HEK293T (cell line): ENCODE results near the gene OSER1.

Source experiments
- CTCF ChIA-PET: fragments of 350-600 bp; formaldehyde crosslinking; extraction: SDS; loops from one replicate; lab custom pipeline; 2021; ENCODE audit warnings: antibody characterized with exemption, inconsistent platforms; lab: Yijun Ruan, JAX
- POLR2A ChIA-PET: fragments of 350-600 bp; formaldehyde crosslinking; extraction: SDS; loops from one replicate; lab custom pipeline; 2020; ENCODE audit warnings: antibody characterized with exemption, inconsistent platforms; lab: Yijun Ruan, JAX
- DNase-seq: peaks from one replicate; pipeline ENCODE4 v3.0.0; 2012; ENCODE audit warnings: mixed read lengths; ENCODE audit errors: extremely low spot score
- ARNT ChIP-seq: fragments of 450-650 bp; IDR thresholded peaks from 2 replicates; pipeline ENCODE4 v1.6.1; 2017; ENCODE audit warnings: mild to moderate bottlenecking
- BHLHE40 ChIP-seq: fragments of 450-650 bp; IDR thresholded peaks from 2 replicates; pipeline ENCODE4 v1.6.1; 2016; ENCODE audit warnings: mild to moderate bottlenecking, moderate library complexity, borderline replicate concordance
- CTBP1 ChIP-seq: fragments of 450-650 bp; IDR thresholded peaks from 2 replicates; pipeline ENCODE4 v1.6.1; 2016; ENCODE audit warnings: borderline replicate concordance
- ELF4 ChIP-seq: fragments of 450-650 bp; IDR thresholded peaks from 2 replicates; pipeline ENCODE4 v1.6.1; 2017; ENCODE audit warnings: antibody characterized with exemption
- FOXA1 ChIP-seq: fragments of 450-650 bp; IDR thresholded peaks from 2 replicates; pipeline ENCODE4 v1.6.1; 2016; ENCODE audit warnings: mild to moderate bottlenecking
- FOXK2 ChIP-seq: fragments of 450-650 bp; IDR thresholded peaks from 2 replicates; pipeline ENCODE4 v1.6.1; 2016; ENCODE audit warnings: mild to moderate bottlenecking
- FOXM1 ChIP-seq: fragments of 450-650 bp; IDR thresholded peaks from 2 replicates; pipeline ENCODE4 v1.6.1; 2017; ENCODE audit warnings: mild to moderate bottlenecking, borderline replicate concordance
- HDGF ChIP-seq: fragments of 450-650 bp; IDR thresholded peaks from 2 replicates; pipeline ENCODE4 v1.6.1; 2017; ENCODE audit warnings: antibody characterized with exemption, borderline replicate concordance
- L3MBTL2 ChIP-seq: fragments of 450-650 bp; conservative IDR thresholded peaks from 2 replicates; pipeline ENCODE4 v1.6.1; 2016; ENCODE audit warnings: mild to moderate bottlenecking
- LEF1 ChIP-seq: fragments of 450-650 bp; IDR thresholded peaks from 2 replicates; pipeline ENCODE4 v1.6.1; 2017; ENCODE audit warnings: mild to moderate bottlenecking, borderline replicate concordance
- NFRKB ChIP-seq: fragments of 450-650 bp; IDR thresholded peaks from 2 replicates; pipeline ENCODE4 v1.6.1; 2016; ENCODE audit warnings: mild to moderate bottlenecking, moderate library complexity
- SP1 ChIP-seq: fragments of 450-650 bp; IDR thresholded peaks from 2 replicates; pipeline ENCODE4 v1.6.1; 2017
- SUZ12 ChIP-seq: fragments of 450-650 bp; IDR thresholded peaks from 2 replicates; pipeline ENCODE4 v1.6.1; 2016; ENCODE audit warnings: mild to moderate bottlenecking
- TARDBP ChIP-seq: fragments of 450-650 bp; IDR thresholded peaks from 2 replicates; pipeline ENCODE4 v1.6.1; 2016
- ZNF384 ChIP-seq: fragments of 450-650 bp; IDR thresholded peaks from 2 replicates; pipeline ENCODE4 v1.6.1; 2016
- TF ChIP-seq, protein P1 (sequence below): fragments of 450-650 bp; IDR thresholded peaks from 2 replicates; pipeline ENCODE4 v1.6.1; 2016

OSER1 gene

DNA sequence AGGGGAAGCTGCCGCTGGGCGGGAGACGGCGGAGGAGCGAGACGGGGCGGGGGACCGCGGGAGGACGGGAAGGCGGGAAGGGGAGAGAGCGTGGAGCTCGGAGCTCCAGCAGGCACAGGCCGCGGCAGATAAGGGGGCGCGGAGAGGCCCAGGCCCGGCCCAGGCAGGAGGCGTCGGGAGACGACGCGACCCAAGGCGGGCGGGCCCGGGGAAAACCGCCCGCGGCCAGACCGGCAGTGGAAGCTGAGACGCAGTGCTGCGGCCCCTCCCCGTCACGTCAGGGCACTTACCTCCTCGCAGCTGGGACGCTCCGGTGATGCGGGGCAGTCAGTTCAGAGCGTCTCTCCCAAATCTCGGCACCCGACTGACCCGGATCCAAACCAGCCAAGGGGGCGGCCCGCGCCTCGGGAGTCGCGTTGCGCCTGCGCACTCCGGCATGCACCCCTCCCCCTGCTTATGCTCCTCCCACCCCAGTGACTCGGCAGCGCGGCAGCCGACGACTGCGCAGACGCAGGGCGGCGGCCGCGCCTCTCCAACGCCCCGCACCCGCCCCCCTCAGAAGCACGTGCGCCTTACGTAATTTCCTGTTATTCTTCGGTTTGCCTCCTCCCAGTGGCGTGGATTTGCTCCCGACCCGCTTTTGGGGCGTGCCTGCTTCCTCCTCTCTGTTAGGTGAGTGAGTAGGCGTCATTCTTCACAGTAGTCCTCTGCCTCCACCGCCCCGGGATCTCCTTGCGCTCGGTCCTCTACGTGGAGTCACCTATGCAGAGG is at the start of gene OSER1:
Gene OSER1 (minus strand): TSS at position 366 of the 771 bp plus-strand sequence. CDS start 3,814 bp downstream, outside the sequence.
- CTCF ChIA-PET: no interaction called here
- POLR2A ChIA-PET: interaction anchor here (1.0 to 1.5 kb wide), 2 partner anchors 13 to 15 kb away, joined by 3 to 5 read pairs; no protein-coding TSS in a partner anchor
- peak; percentile 98 for DNase-seq
- TF ChIP-seq FOXM1 (0 out of 2 replicates have a peak, but pooled peaks have one; percentile 10), L3MBTL2 (peak; percentile 55), ARNT (no peak), LEF1 (no peak), HDGF (no peak), FOXK2 (0 out of 2 replicates have a peak, but pooled peaks have one; percentile 72), TARDBP (no peak)

DNA sequence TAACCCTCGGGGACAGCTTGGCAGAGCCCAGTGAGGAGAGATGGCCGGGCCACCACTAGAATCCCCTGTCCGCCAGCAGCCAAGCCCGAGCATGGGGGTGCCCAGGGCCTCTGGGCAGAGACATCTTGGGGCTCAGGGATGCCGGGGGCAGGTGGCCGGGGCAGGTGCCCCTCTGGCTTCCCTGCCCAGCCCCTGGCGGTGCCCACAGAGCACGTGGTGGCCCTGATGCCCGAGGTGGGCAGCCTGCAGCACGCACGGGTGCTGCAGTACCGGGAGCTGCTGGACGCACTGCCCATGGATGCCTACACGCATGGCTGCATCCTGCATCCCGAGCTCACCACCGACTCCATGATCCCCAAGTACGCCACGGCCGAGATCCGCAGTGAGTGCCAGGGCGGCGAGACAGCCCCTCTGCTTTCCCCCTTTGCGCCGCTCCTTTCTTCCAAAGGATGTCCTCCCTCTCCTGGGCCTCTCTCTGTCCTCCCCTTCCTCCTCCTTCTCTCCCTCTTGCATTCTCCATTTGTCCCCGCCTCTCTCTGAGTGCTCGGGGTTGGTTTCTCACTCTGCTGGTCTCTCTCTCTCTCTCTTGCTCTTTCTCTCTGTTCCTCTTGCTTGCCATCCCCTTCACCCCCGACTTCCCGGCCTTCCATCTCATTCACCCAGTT is 47.8 kb upstream of the OSER1 start:
- POLR2A ChIA-PET: no interaction called here
- CTCF ChIA-PET: no interaction called here
- no peak for DNase-seq
- TF ChIP-seq BHLHE40 (no peak), ARNT (no peak), SP1 (no peak), HDGF (no peak), FOXM1 (no peak), CTBP1 (no peak), TARDBP (no peak), FOXA1 (no peak), ZNF384 (no peak), LEF1 (no peak), L3MBTL2 (no peak), FOXK2 (no peak), NFRKB (no peak), SUZ12 (no peak), ELF4 (no peak)
- TF ChIP-seq, protein P1, sequence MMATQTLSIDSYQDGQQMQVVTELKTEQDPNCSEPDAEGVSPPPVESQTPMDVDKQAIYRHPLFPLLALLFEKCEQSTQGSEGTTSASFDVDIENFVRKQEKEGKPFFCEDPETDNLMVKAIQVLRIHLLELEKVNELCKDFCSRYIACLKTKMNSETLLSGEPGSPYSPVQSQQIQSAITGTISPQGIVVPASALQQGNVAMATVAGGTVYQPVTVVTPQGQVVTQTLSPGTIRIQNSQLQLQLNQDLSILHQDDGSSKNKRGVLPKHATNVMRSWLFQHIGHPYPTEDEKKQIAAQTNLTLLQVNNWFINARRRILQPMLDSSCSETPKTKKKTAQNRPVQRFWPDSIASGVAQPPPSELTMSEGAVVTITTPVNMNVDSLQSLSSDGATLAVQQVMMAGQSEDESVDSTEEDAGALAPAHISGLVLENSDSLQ: no peak

DNA sequence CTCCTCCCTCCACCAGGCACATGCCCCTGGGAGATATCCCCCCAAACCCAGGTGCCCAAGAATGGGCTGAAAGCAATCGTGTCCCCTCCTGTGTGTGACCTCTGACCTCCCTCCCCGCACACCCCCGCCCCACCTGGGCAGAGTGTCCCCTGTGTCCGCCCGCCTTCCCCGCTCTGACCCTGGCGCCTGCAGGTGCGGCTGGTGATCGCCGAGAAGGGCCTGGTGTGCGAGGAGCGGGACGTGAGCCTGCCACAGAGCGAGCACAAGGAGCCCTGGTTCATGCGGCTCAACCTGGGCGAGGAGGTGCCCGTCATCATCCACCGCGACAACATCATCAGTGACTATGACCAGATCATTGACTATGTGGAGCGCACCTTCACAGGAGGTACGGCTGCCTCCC is 46.4 kb upstream of the OSER1 start:
- no peak for DNase-seq
- CTCF ChIA-PET: no interaction called here
- TF ChIP-seq L3MBTL2 (no peak), BHLHE40 (no peak), NFRKB (no peak), ZNF384 (no peak), LEF1 (no peak), TARDBP (no peak), HDGF (no peak), FOXA1 (no peak), SUZ12 (no peak), SP1 (no peak), ARNT (no peak), FOXM1 (no peak), CTBP1 (no peak)
- POLR2A ChIA-PET: no interaction called here

DNA sequence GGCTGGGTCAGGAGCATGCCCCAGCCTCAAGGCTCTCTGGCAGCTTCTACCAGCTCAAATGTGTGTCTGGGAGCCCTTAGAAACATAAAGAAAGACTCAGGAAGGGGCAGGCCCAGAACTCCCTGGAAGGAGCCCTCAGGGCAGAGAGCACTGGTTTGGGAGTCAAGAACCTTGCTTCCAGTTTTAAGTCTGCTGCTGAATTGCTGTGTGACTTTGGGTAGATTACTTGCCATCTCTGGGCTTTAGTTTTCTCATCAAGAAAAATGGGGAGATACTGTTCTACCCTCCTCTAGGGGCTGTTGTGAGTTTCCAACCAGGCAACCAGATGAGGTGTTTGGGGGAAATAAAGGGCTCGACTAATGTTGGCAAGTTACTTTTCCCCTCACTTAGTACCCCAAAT is 45.4 kb upstream of the OSER1 start:
- TF ChIP-seq FOXA1 (no peak), TARDBP (no peak), HDGF (no peak), ZNF384 (no peak), FOXK2 (no peak), LEF1 (no peak), SP1 (no peak), CTBP1 (no peak), ARNT (no peak)
- TF ChIP-seq, protein P1: no peak
- no peak for DNase-seq
- ChIA-PET POLR2A (no interaction called here), CTCF (no interaction called here)

DNA sequence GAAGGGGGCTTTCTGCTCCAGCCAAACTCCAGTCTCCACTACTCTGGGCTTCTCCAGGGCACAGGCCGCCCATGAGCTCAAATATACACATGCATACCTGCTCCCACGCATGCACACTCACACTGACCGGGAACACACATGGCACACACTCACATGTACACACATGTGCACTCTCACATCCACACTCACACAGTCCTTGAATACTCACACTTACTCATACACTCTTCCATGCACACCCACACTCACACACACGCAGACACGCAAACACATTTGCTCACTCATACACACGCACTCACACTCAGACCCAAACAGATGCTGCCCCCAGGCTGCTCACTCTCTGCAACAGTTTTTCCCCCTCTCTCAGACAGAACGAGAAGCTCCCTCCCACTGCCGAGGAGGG is 43.5 kb upstream of the OSER1 start:
- CTCF ChIA-PET: interaction anchor here (1.0 kb wide), 1 partner anchor 8 kb away, joined by 5 read pairs; no protein-coding TSS in a partner anchor
- TF ChIP-seq SP1 (no peak), BHLHE40 (no peak), NFRKB (no peak), FOXM1 (no peak), TARDBP (no peak), FOXK2 (no peak), FOXA1 (no peak), ZNF384 (no peak), CTBP1 (no peak), SUZ12 (no peak), HDGF (no peak), LEF1 (no peak), ELF4 (no peak), L3MBTL2 (no peak)
- TF ChIP-seq, protein P1: no peak
- POLR2A ChIA-PET: interaction anchor here (1.0 kb wide), 1 partner anchor 11 kb away, joined by 4 read pairs; no protein-coding TSS in a partner anchor
- DNase-seq: no peak
